Measurements from ENCODE around the gene SPAG7. TPM values are rescaled to one million over a fixed set of nuclear protein-coding genes. Genes with fewer than 3 reads are reported as not detected.

Gene SPAG7
- total RNA-seq, 1 experiment from 2014 or later: 97.3 TPM

DNA sequence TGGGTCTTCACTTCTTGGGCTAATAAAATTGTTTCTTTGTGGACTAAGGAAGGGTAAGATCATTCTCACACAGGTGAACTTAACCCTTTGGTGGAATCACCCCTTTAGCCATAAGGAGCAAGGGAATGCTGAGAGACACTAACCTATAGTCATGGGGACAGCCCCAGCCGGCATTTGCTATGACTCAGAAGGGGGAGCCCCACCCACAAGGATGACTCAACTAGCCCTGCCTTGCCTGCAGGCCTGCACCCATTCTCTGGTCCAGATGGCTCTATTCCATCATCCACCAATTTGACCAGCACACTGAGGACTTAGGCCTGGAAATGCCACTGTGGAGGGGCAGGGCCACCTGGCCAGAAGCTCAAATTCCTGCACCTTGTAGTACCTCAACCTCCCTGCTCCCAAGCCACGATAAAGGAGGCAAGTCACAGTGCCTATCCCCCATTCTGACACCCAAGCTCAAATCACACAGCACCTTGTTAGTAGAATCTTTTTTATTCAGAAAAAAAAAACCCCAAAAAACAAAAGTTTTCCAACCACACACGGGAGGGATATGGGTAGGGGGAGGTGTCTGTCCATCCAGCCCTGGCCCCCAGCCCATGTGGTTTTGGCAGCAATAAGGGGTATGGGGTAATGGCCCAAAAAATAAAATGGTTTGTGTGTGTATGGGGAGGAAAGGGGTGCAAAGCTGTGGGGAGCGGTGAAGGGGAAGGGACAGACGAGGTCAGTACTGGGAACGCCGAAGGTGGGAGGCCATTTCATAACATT is 22.3 kb downstream of the SPAG7 start:
- Mint-ChIP-seq H3K9me3 (no peaks in the 10 kb centered on the region), H3K27ac (peak overlapping the region; percentile 90), H3K4me3 (peak overlapping the region; percentile 91), H3K36me3 (peaks cover 43% of the 10 kb centered on the region), H3K4me1 (peaks cover 34% of the 10 kb centered on the region), H3K27me3 (ENCODE audit: low read depth) (no peaks in the 10 kb centered on the region)
- TF ChIP-seq ZNF232 (CRISPR knock-in tag; IDR thresholded peaks at IDR 0.05) (0 out of 2 replicates have a peak, but pooled peaks have one; percentile 11), HMGA2 (CRISPR knock-in tag; IDR thresholded peaks at IDR 0.05) (no peak), ZNF671 (CRISPR knock-in tag; IDR thresholded peaks at IDR 0.05) (0 out of 2 replicates have a peak, but pooled peaks have one; percentile 49), OVOL2 (CRISPR knock-in tag; IDR thresholded peaks at IDR 0.05; ENCODE audit: borderline replicate concordance) (no peak), ZBTB21 (CRISPR knock-in tag; IDR thresholded peaks at IDR 0.05; ENCODE audit: borderline replicate concordance) (0 out of 2 replicates have a peak, but pooled peaks have one; percentile 15), GABPB1 (CRISPR knock-in tag; IDR thresholded peaks at IDR 0.05) (no peak)
- TF ChIP-seq, protein P1, sequence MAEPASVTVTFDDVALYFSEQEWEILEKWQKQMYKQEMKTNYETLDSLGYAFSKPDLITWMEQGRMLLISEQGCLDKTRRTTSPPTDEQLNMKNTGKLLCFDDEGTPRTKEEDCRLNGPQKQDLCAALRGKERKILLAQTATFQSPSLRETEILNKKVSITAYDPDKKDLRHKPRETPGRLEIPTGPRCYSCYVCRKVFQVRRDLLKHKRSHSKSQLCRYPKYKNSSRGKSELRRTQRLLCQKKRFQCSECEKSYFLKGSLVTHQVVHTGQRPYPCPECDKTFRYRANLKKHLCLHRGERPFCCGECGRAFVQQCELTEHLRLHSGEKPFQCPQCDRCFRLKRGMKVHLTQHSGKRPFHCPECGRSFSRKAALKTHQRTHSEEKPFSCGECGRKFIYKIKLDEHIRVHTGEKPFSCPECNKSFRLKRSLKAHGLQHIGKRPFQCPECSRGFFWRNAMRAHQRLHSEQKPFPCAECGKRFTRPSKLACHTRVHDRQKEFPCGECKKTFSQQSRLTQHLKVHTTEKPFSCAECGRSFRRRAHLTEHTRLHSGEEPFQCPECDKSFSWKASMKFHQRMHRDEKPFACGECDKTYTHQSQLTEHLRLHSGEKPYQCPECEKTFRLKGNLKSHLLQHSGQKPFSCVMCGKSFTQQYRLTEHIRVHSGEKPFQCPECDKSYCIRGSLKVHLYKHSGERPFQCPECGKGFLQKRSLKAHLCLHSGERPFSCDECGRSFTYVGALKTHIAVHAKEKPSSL (CRISPR knock-in tag; conservative IDR thresholded peaks at IDR 0.05): 0 out of 2 replicates have a peak, but pooled peaks have one; percentile 9
- TF ChIP-seq, protein P2, sequence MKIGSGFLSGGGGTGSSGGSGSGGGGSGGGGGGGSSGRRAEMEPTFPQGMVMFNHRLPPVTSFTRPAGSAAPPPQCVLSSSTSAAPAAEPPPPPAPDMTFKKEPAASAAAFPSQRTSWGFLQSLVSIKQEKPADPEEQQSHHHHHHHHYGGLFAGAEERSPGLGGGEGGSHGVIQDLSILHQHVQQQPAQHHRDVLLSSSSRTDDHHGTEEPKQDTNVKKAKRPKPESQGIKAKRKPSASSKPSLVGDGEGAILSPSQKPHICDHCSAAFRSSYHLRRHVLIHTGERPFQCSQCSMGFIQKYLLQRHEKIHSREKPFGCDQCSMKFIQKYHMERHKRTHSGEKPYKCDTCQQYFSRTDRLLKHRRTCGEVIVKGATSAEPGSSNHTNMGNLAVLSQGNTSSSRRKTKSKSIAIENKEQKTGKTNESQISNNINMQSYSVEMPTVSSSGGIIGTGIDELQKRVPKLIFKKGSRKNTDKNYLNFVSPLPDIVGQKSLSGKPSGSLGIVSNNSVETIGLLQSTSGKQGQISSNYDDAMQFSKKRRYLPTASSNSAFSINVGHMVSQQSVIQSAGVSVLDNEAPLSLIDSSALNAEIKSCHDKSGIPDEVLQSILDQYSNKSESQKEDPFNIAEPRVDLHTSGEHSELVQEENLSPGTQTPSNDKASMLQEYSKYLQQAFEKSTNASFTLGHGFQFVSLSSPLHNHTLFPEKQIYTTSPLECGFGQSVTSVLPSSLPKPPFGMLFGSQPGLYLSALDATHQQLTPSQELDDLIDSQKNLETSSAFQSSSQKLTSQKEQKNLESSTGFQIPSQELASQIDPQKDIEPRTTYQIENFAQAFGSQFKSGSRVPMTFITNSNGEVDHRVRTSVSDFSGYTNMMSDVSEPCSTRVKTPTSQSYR (CRISPR knock-in tag; IDR thresholded peaks at IDR 0.05): 0 out of 2 replicates have a peak, but pooled peaks have one; percentile 32
- ATAC-seq (peak; percentile 5), DNase-seq (ENCODE audit: low spot score) (no peak)
- ChIA-PET CTCF (interaction anchor here (1.5 kb wide), 1 partner anchor 36 kb away, joined by 4 read pairs; no protein-coding TSS in a partner anchor), POLR2A (interaction anchor here (0.6 to 3.5 kb wide), 7 partner anchors 13 to 151 kb away, joined by 3 to 45 read pairs (median 4); partner anchors contain the start of gene SPAG7)

DNA sequence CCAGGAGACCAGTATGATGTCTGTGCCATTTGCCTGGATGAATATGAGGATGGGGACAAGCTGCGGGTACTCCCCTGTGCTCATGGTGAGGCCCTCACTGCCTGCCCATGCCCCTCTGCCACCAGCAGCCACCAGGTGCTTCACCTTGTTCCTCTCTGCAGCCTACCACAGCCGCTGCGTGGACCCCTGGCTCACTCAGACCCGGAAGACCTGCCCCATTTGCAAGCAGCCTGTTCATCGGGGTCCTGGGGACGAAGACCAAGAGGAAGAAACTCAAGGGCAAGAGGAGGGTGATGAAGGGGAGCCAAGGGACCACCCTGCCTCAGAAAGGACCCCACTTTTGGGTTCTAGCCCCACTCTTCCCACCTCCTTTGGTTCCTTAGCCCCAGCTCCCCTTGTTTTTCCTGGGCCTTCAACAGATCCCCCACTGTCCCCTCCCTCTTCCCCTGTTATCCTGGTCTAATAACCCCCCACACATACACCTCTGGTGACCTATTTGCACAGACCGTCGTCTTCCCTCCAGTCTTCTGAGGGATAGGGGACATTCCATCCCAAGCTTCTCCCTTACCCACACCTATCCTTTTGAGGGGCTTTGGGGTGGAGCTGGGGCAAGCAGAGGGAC is 23.0 kb downstream of the SPAG7 start:
- POLR2A ChIA-PET: interaction anchor here (0.6 to 1.5 kb wide), 3 partner anchors 14 to 25 kb away, joined by 4 read pairs; partner anchors contain the start of gene SPAG7
- ATAC-seq (no peak), DNase-seq (ENCODE audit: low spot score) (no peak)
- Mint-ChIP-seq H3K36me3 (peaks cover 43% of the 10 kb centered on the region), H3K27ac (peak overlapping the region; percentile 90), H3K4me3 (no peak overlapping the region), H3K4me1 (peaks cover 34% of the 10 kb centered on the region), H3K9me3 (no peaks in the 10 kb centered on the region), H3K27me3 (ENCODE audit: low read depth) (no peaks in the 10 kb centered on the region)
- CTCF ChIA-PET: interaction anchor here (1.5 kb wide), 1 partner anchor 36 kb away, joined by 4 read pairs; no protein-coding TSS in a partner anchor
- TF ChIP-seq, protein P3, sequence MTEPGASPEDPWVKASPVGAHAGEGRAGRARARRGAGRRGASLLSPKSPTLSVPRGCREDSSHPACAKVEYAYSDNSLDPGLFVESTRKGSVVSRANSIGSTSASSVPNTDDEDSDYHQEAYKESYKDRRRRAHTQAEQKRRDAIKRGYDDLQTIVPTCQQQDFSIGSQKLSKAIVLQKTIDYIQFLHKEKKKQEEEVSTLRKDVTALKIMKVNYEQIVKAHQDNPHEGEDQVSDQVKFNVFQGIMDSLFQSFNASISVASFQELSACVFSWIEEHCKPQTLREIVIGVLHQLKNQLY (CRISPR knock-in tag; IDR thresholded peaks at IDR 0.05): no peak
- peak; percentile 78; the same call in 1 of the 2 replicates for TF ChIP-seq EMX1 (CRISPR knock-in tag; IDR thresholded peaks at IDR 0.05)
- peak; percentile 15; the same call in 1 of the 2 replicates for TF ChIP-seq ZNF671 (CRISPR knock-in tag; IDR thresholded peaks at IDR 0.05)
- TF ChIP-seq PRRX2 (CRISPR knock-in tag; IDR thresholded peaks at IDR 0.05): peak; percentile 47
- TF ChIP-seq ZBTB21 (CRISPR knock-in tag; IDR thresholded peaks at IDR 0.05; ENCODE audit: borderline replicate concordance): peak; percentile 53; the same call in 1 of the 2 replicates
- TF ChIP-seq SMAD3 (CRISPR knock-in tag; IDR thresholded peaks at IDR 0.05; ENCODE audit: borderline replicate concordance): no peak
- TF ChIP-seq ZNF396 (CRISPR knock-in tag; IDR thresholded peaks at IDR 0.05; ENCODE audit: borderline replicate concordance): no peak

GRCh38 chr17:4944163-4944553 is 23.5 kb downstream of the SPAG7 start:
- no peaks in the 10 kb centered on the region for H3K9me3 Mint-ChIP-seq
- H3K4me1 Mint-ChIP-seq: peaks cover 35% of the 10 kb centered on the region
- H3K27me3 Mint-ChIP-seq (ENCODE audit: low read depth): no peaks in the 10 kb centered on the region
- TF ChIP-seq NFATC4 (CRISPR knock-in tag; IDR thresholded peaks at IDR 0.05) (peak; percentile 2; the same call in 1 of the 2 replicates), ZNF416 (CRISPR knock-in tag; IDR thresholded peaks at IDR 0.05) (0 out of 2 replicates have a peak, but pooled peaks have one; percentile 6), FOXP1 (CRISPR knock-in tag; IDR thresholded peaks at IDR 0.05; ENCODE audit: borderline replicate concordance) (no peak), ZMAT4 (CRISPR knock-in tag; IDR thresholded peaks at IDR 0.05) (peak; percentile 81)
- DNase-seq (ENCODE audit: low spot score) (no peak), ATAC-seq (no peak)
- POLR2A ChIA-PET: interaction anchor here (1.2 to 1.5 kb wide), 2 partner anchors 15 to 25 kb away, joined by 4 read pairs; no protein-coding TSS in a partner anchor
- H3K4me3 Mint-ChIP-seq: no peak overlapping the region
- peak overlapping the region; percentile 83 for H3K27ac Mint-ChIP-seq
- CTCF ChIA-PET: no interaction called here
- H3K36me3 Mint-ChIP-seq: peaks cover 45% of the 10 kb centered on the region
